Activated CD8-positive, alpha-beta T cell treated with anti-CD3 and anti-CD28 coated beads, Interleukin-2, amount 10 ng/mL, durations not matched to agents 7 days and 5 days (primary cell): Measurements from ENCODE around the gene CACNA2D4. TPM values are rescaled to one million over a fixed set of nuclear protein-coding genes. Genes with fewer than 3 reads are reported as not detected.

Source experiments
- ATAC-seq: fragments of 150-1000 bp; cut with Tn5 transposase; one replicate; pipeline ENCODE4 v1.10.0; 2021; ENCODE audit warnings: moderate library complexity
- CTCF ChIA-PET: fragments of 350-600 bp; sonication (Branson Sonifier 250); formaldehyde crosslinking; loops from one replicate; lab custom pipeline; 2021; ENCODE audit warnings: antibody characterized with exemption; lab: Charles Lee
- POLR2A ChIA-PET: fragments of 350-600 bp; sonication (Branson Sonifier 250); formaldehyde crosslinking; loops from one replicate; lab custom pipeline; 2021; ENCODE audit warnings: antibody characterized with exemption; lab: Charles Lee
- DNase-seq: peaks from one replicate; pipeline ENCODE4 v3.0.0-alpha.2; 2020
- H3K27ac Mint-ChIP-seq: one replicate; pipeline ENCODE4 v1.8.0; 2021; ENCODE audit warnings: mild to moderate bottlenecking, mixed read lengths
- H3K27me3 Mint-ChIP-seq: one replicate; pipeline ENCODE4 v1.8.0; 2021; ENCODE audit warnings: low read depth, mixed read lengths
- H3K36me3 Mint-ChIP-seq: one replicate; pipeline ENCODE4 v1.8.0; 2021; ENCODE audit warnings: low read depth, mixed read lengths
- H3K4me1 Mint-ChIP-seq: one replicate; pipeline ENCODE4 v1.8.0; 2021; ENCODE audit warnings: low read depth, mixed read lengths
- H3K4me3 Mint-ChIP-seq: one replicate; pipeline ENCODE4 v1.8.0; 2021; ENCODE audit warnings: mild to moderate bottlenecking, mixed read lengths
- H3K9me3 Mint-ChIP-seq: one replicate; pipeline ENCODE4 v1.8.0; 2022; ENCODE audit warnings: mixed read lengths; ENCODE audit not compliant: insufficient read depth
- total RNA-seq, 2 experiments: library from RNA; stranded (reverse); gene quantifications; one replicate each; pipeline ENCODE4 v1.2.3, GENCODE V29; 2021

CACNA2D4 gene
- total RNA-seq, 2 experiments from 2014 or later, result 6.8 to 7.0 TPM

- no peaks in the 10 kb centered on the region for H3K36me3 Mint-ChIP-seq
- no peak overlapping the region for H3K4me3 Mint-ChIP-seq
Measured at GRCh38 chr12:1922985-1923384, 4.5 kb upstream of the CACNA2D4 start.

GRCh38 chr12:1922075-1922709, 3.7 kb upstream of the CACNA2D4 start:
- ChIA-PET POLR2A (no interaction called here), CTCF (interaction anchor here (1.5 kb wide), 1 partner anchor 17 kb away, joined by 12 read pairs; no protein-coding TSS in a partner anchor)
- Mint-ChIP-seq H3K27ac (no peak overlapping the region), H3K4me1 (peaks cover 28% of the 10 kb centered on the region), H3K36me3 (no peaks in the 10 kb centered on the region), H3K4me3 (no peak overlapping the region), H3K27me3 (peaks cover 13% of the 10 kb centered on the region), H3K9me3 (no peaks in the 10 kb centered on the region)
- DNase-seq (peak; percentile 12), ATAC-seq (no peak)

More at GRCh38 chr12:1922985-1923384, 4.5 kb upstream of the CACNA2D4 start:
- ChIA-PET CTCF (no interaction called here), POLR2A (no interaction called here)
- Mint-ChIP-seq H3K27me3 (peaks cover 13% of the 10 kb centered on the region), H3K4me1 (peaks cover 25% of the 10 kb centered on the region), H3K9me3 (no peaks in the 10 kb centered on the region), H3K27ac (no peak overlapping the region)
- peak; percentile 15 for DNase-seq
- ATAC-seq, result no peak

GRCh38 chr12:1920971-1921370, 2.5 kb upstream of the CACNA2D4 start:
- no peak overlapping the region for H3K27ac Mint-ChIP-seq
- CTCF ChIA-PET, result interaction anchor here (1.5 kb wide), 1 partner anchor 19 kb away, joined by 12 read pairs; no protein-coding TSS in a partner anchor
- peaks cover 40% of the 10 kb centered on the region for H3K4me1 Mint-ChIP-seq
- POLR2A ChIA-PET, result no interaction called here
- no peak for ATAC-seq
- no peaks in the 10 kb centered on the region for H3K9me3 Mint-ChIP-seq
- H3K4me3 Mint-ChIP-seq, result no peak overlapping the region
- H3K27me3 Mint-ChIP-seq, result peaks cover 18% of the 10 kb centered on the region
- no peaks in the 10 kb centered on the region for H3K36me3 Mint-ChIP-seq
- DNase-seq, result peak; percentile 19

GRCh38 chr12:1920436-1920835, 2.0 kb upstream of the CACNA2D4 start:
- Mint-ChIP-seq H3K27ac (no peak overlapping the region), H3K4me1 (peaks cover 43% of the 10 kb centered on the region), H3K27me3 (peaks cover 18% of the 10 kb centered on the region), H3K36me3 (no peaks in the 10 kb centered on the region), H3K9me3 (no peaks in the 10 kb centered on the region), H3K4me3 (no peak overlapping the region)
- peak; percentile 17 for DNase-seq
- POLR2A ChIA-PET, result no interaction called here
- CTCF ChIA-PET, result interaction anchor here (1.5 kb wide), 1 partner anchor 19 kb away, joined by 12 read pairs; no protein-coding TSS in a partner anchor
- no peak for ATAC-seq

GRCh38 chr12:1919763-1920162, 1.3 kb upstream of the CACNA2D4 start:
- Mint-ChIP-seq H3K27ac (no peak overlapping the region), H3K27me3 (peaks cover 18% of the 10 kb centered on the region), H3K4me1 (peaks cover 45% of the 10 kb centered on the region), H3K36me3 (no peaks in the 10 kb centered on the region), H3K9me3 (no peaks in the 10 kb centered on the region), H3K4me3 (no peak overlapping the region)
- peak; percentile 12 for DNase-seq
- ChIA-PET POLR2A (no interaction called here), CTCF (no interaction called here)
- ATAC-seq, result no peak

- Mint-ChIP-seq H3K27me3 (peaks cover 18% of the 10 kb centered on the region), H3K4me1 (peaks cover 41% of the 10 kb centered on the region), H3K27ac (no peak overlapping the region), H3K4me3 (no peak overlapping the region), H3K9me3 (no peaks in the 10 kb centered on the region), H3K36me3 (no peaks in the 10 kb centered on the region)
- ChIA-PET POLR2A (interaction anchor here (0.6 kb wide), 1 partner anchor 1349 kb away, joined by 3 read pairs; no protein-coding TSS in a partner anchor), CTCF (no interaction called here)
- peak; percentile 13 for DNase-seq
- no peak for ATAC-seq
Measured at GRCh38 chr12:1919284-1919683, 832 bp upstream of the CACNA2D4 start.

- DNase-seq, result peak; percentile 6
- ChIA-PET POLR2A (interaction anchor here (0.6 kb wide), 1 partner anchor 1349 kb away, joined by 3 read pairs; no protein-coding TSS in a partner anchor), CTCF (no interaction called here)
- Mint-ChIP-seq H3K4me3 (no peak overlapping the region), H3K27ac (no peak overlapping the region), H3K27me3 (peaks cover 18% of the 10 kb centered on the region), H3K9me3 (no peaks in the 10 kb centered on the region), H3K4me1 (peaks cover 39% of the 10 kb centered on the region), H3K36me3 (no peaks in the 10 kb centered on the region)
- ATAC-seq, result no peak
Measured at GRCh38 chr12:1918884-1919236, 408 bp upstream of the CACNA2D4 start.

- no peak overlapping the region for H3K4me3 Mint-ChIP-seq
- POLR2A ChIA-PET, result no interaction called here
- no peaks in the 10 kb centered on the region for H3K9me3 Mint-ChIP-seq
- CTCF ChIA-PET, result interaction anchor here (3.5 kb wide), 1 partner anchor 22 kb away, joined by 24 read pairs; no protein-coding TSS in a partner anchor
- peak overlapping the region; percentile 6 for H3K27ac Mint-ChIP-seq
- peaks cover 36% of the 10 kb centered on the region for H3K4me1 Mint-ChIP-seq
- DNase-seq (peak; percentile 10), ATAC-seq (no peak)
- peaks cover 16% of the 10 kb centered on the region for H3K27me3 Mint-ChIP-seq
- no peaks in the 10 kb centered on the region for H3K36me3 Mint-ChIP-seq
Measured at GRCh38 chr12:1917172-1918070, 1.0 kb downstream of the CACNA2D4 start.

GRCh38 chr12:1916371-1917171, 1.9 kb downstream of the CACNA2D4 start:
- ATAC-seq (no peak), DNase-seq (peak; percentile 16)
- Mint-ChIP-seq H3K27ac (peak overlapping the region; percentile 91), H3K4me3 (no peak overlapping the region), H3K9me3 (no peaks in the 10 kb centered on the region), H3K27me3 (peaks cover 16% of the 10 kb centered on the region), H3K4me1 (peaks cover 36% of the 10 kb centered on the region), H3K36me3 (no peaks in the 10 kb centered on the region)
- POLR2A ChIA-PET, result no interaction called here
- CTCF ChIA-PET, result interaction anchor here (1.2 to 3.5 kb wide), 4 partner anchors 9 to 125 kb away, joined by 3 to 24 read pairs (median 5); no protein-coding TSS in a partner anchor

GRCh38 chr12:1915082-1915968, 3.1 kb downstream of the CACNA2D4 start:
- peak; percentile 92 for ATAC-seq
- POLR2A ChIA-PET, result interaction anchor here (0.6 to 1.0 kb wide), 2 partner anchors 9 to 115 kb away, joined by 3 read pairs; no protein-coding TSS in a partner anchor
- Mint-ChIP-seq H3K36me3 (no peaks in the 10 kb centered on the region), H3K4me3 (peak overlapping the region; percentile 40), H3K27ac (peak overlapping the region; percentile 91), H3K9me3 (no peaks in the 10 kb centered on the region), H3K4me1 (peaks cover 28% of the 10 kb centered on the region), H3K27me3 (peaks cover 8% of the 10 kb centered on the region)
- peak; percentile 79 for DNase-seq
- CTCF ChIA-PET, result interaction anchor here (0.6 to 3.5 kb wide), 6 partner anchors 8 to 733 kb away, joined by 3 to 24 read pairs (median 4); no protein-coding TSS in a partner anchor
